HEK293T (cell line): ENCODE data around the gene RFX3.

Experiments
- PKNOX1 ChIP-seq: fragments of 450-650 bp; IDR thresholded peaks from 2 replicates; pipeline ENCODE4 v1.6.1; 2016
- SP1 ChIP-seq: fragments of 450-650 bp; IDR thresholded peaks from 2 replicates; pipeline ENCODE4 v1.6.1; 2017

DNA sequence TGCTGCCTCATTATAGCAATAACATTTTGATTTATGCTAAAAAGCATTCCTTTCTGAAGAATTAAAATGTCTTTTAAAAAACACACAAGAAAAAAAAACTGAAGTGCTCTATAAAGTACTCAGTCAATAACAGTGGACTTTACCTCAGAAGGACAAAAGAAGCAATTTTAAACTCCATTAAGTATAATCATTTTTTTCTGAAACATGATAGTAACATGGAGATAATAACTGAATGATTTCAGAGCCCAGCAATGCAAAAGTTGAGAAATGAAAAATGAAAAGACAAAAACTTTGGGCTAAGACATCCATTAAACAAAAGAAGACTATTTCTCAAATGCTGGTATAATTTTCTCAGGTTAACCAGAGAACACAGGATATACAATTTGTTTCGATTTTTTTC, 78.7 kb downstream of the RFX3 start:
- TF ChIP-seq SP1 (no peak), PKNOX1 (no peak)
